GM12878 (cell line): ENCODE results near the gene IRF8.

Experiments
- CEBPB ChIP-seq, 2 experiments: fragments of 150-350 bp in 1 of 2; IDR thresholded peaks; 2 replicates each; pipeline ENCODE4 v1.6.1; 2012 to 2014; ENCODE audit warnings: low read depth in 2 of 2, low read length in 2 of 2, borderline replicate concordance in 1 of 2, inconsistent platforms in 1 of 2
- EZH2 ChIP-seq: IDR thresholded peaks from 2 replicates; pipeline ENCODE4 v1.6.1; 2012; ENCODE audit warnings: low read depth, mild to moderate bottlenecking, control low read depth, inconsistent platforms, low read length, borderline replicate concordance; ENCODE audit not compliant: control insufficient read depth
- JUND ChIP-seq: IDR thresholded peaks from 2 replicates; pipeline ENCODE4 v1.6.1; 2012; ENCODE audit warnings: low read depth, mild to moderate bottlenecking, low read length, improper control_type of control experiment, moderate library complexity
- NFIC ChIP-seq: IDR thresholded peaks from 2 replicates; pipeline ENCODE4 v1.6.1; 2012; ENCODE audit warnings: low read depth, mild to moderate bottlenecking, inconsistent platforms, low read length, moderate library complexity
- NFXL1 ChIP-seq: fragments of 450-650 bp; IDR thresholded peaks from 2 replicates; pipeline ENCODE4 v1.6.1; 2017; ENCODE audit warnings: antibody characterized with exemption, mild to moderate bottlenecking, borderline replicate concordance
- POLR2A ChIP-seq: IDR thresholded peaks from 2 replicates; pipeline ENCODE4 v1.6.1; 2011; ENCODE audit warnings: low read depth, mild to moderate bottlenecking, low read length
- RCOR1 ChIP-seq: conservative IDR thresholded peaks from 2 replicates; pipeline ENCODE4 v1.6.1; 2012; ENCODE audit warnings: low read depth, low read length, improper control_type of control experiment
- SIN3A ChIP-seq: IDR thresholded peaks from 2 replicates; pipeline ENCODE4 v1.6.1; 2012; ENCODE audit warnings: low read depth, low read length, improper control_type of control experiment
- SP1 ChIP-seq: IDR thresholded peaks from one replicate; pipeline ENCODE4 v1.6.1; 2011; ENCODE audit warnings: low read depth, low read length
- SREBF1 ChIP-seq: IDR thresholded peaks from 2 replicates; pipeline ENCODE4 v1.6.1; 2012; ENCODE audit warnings: mild to moderate bottlenecking, low read length
- ZZZ3 ChIP-seq: IDR thresholded peaks from 2 replicates; pipeline ENCODE4 v1.6.1; 2011; ENCODE audit warnings: low read depth; ENCODE audit not compliant: control insufficient read depth, insufficient read length
- TF ChIP-seq, protein P1 (sequence below): IDR thresholded peaks from 2 replicates; pipeline ENCODE4 v1.6.1; 2012; ENCODE audit warnings: low read depth, low read length, improper control_type of control experiment
- TF ChIP-seq, protein P2 (sequence below): IDR thresholded peaks from 2 replicates; pipeline ENCODE4 v1.6.1; 2012; ENCODE audit warnings: mild to moderate bottlenecking, low read depth, low read length
- TF ChIP-seq, protein P3 (sequence below), 3 experiments: IDR thresholded peaks in 2 of 3; conservative IDR thresholded peaks in 1 of 3; 2 replicates each; pipeline ENCODE4 v1.5.1; 2011; ENCODE audit warnings: low read depth in 3 of 3, low read length in 3 of 3, mild to moderate bottlenecking in 3 of 3, control low read depth in 2 of 3, moderate library complexity in 2 of 3, inconsistent platforms in 1 of 3, mixed read lengths in 1 of 3; ENCODE audit not compliant: control insufficient read depth in 2 of 3, insufficient read depth in 1 of 3; ENCODE audit errors: extremely low read depth in 1 of 3

DNA sequence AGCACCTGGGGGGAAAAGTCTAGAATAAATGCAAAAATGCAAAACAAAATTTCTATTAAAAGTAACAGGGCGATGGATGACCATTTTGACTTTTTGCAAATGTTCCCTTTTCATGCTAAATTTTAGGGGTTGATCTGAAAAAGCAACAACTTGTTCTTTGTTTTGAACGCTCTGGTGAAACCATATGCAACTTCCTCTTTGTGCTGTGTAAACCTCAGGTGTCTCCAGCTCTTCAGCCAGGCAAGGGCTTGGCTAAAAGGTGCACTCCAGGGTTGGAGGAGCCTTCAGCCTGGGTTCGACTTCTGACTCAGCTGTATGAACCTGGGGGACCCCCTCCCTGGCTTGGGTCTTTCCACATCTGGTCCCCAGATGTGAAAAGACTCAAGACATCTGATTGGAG, 9.5 kb downstream of the IRF8 start:
- no peak for TF ChIP-seq JUND
- TF ChIP-seq, protein P1, sequence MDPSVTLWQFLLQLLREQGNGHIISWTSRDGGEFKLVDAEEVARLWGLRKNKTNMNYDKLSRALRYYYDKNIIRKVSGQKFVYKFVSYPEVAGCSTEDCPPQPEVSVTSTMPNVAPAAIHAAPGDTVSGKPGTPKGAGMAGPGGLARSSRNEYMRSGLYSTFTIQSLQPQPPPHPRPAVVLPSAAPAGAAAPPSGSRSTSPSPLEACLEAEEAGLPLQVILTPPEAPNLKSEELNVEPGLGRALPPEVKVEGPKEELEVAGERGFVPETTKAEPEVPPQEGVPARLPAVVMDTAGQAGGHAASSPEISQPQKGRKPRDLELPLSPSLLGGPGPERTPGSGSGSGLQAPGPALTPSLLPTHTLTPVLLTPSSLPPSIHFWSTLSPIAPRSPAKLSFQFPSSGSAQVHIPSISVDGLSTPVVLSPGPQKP = no peak
- TF ChIP-seq NFIC = no peak
- TF ChIP-seq POLR2A = peak; percentile 48
- TF ChIP-seq, protein P2, sequence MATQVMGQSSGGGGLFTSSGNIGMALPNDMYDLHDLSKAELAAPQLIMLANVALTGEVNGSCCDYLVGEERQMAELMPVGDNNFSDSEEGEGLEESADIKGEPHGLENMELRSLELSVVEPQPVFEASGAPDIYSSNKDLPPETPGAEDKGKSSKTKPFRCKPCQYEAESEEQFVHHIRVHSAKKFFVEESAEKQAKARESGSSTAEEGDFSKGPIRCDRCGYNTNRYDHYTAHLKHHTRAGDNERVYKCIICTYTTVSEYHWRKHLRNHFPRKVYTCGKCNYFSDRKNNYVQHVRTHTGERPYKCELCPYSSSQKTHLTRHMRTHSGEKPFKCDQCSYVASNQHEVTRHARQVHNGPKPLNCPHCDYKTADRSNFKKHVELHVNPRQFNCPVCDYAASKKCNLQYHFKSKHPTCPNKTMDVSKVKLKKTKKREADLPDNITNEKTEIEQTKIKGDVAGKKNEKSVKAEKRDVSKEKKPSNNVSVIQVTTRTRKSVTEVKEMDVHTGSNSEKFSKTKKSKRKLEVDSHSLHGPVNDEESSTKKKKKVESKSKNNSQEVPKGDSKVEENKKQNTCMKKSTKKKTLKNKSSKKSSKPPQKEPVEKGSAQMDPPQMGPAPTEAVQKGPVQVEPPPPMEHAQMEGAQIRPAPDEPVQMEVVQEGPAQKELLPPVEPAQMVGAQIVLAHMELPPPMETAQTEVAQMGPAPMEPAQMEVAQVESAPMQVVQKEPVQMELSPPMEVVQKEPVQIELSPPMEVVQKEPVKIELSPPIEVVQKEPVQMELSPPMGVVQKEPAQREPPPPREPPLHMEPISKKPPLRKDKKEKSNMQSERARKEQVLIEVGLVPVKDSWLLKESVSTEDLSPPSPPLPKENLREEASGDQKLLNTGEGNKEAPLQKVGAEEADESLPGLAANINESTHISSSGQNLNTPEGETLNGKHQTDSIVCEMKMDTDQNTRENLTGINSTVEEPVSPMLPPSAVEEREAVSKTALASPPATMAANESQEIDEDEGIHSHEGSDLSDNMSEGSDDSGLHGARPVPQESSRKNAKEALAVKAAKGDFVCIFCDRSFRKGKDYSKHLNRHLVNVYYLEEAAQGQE = no peak
- no peak for TF ChIP-seq SREBF1
- TF ChIP-seq NFXL1 = no peak
- no peak for TF ChIP-seq CEBPB (IDR thresholded peaks at IDR 0.05; ENCODE audit: borderline replicate concordance in 1 of 2, low read depth in 2 of 2, low read length in 2 of 2)
- TF ChIP-seq ZZZ3 = no peak
- no peak for TF ChIP-seq EZH2
- no peak for TF ChIP-seq SP1
- TF ChIP-seq SIN3A = no peak
- no peak for TF ChIP-seq RCOR1
- TF ChIP-seq, protein P3, sequence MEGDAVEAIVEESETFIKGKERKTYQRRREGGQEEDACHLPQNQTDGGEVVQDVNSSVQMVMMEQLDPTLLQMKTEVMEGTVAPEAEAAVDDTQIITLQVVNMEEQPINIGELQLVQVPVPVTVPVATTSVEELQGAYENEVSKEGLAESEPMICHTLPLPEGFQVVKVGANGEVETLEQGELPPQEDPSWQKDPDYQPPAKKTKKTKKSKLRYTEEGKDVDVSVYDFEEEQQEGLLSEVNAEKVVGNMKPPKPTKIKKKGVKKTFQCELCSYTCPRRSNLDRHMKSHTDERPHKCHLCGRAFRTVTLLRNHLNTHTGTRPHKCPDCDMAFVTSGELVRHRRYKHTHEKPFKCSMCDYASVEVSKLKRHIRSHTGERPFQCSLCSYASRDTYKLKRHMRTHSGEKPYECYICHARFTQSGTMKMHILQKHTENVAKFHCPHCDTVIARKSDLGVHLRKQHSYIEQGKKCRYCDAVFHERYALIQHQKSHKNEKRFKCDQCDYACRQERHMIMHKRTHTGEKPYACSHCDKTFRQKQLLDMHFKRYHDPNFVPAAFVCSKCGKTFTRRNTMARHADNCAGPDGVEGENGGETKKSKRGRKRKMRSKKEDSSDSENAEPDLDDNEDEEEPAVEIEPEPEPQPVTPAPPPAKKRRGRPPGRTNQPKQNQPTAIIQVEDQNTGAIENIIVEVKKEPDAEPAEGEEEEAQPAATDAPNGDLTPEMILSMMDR (IDR thresholded peaks at IDR 0.05 in 2 of 3, conservative IDR thresholded peaks at IDR 0.05 in 1 of 3; ENCODE audit: control insufficient read depth in 2 of 3, extremely low read depth in 1 of 3, insufficient read depth in 1 of 3, low read depth in 3 of 3, low read length in 3 of 3) = no peak
